HG03442 (cell line): Measurements from ENCODE around the gene MYO15B.

Source experiments
- ATAC-seq: cut with Tn5 transposase; IDR thresholded peaks from one replicate; pipeline ENCODE4 v1.9.1; 2021; ENCODE audit warnings: mild to moderate bottlenecking, moderate library complexity; ENCODE audit not compliant: unreplicated experiment

Gene MYO15B

DNA sequence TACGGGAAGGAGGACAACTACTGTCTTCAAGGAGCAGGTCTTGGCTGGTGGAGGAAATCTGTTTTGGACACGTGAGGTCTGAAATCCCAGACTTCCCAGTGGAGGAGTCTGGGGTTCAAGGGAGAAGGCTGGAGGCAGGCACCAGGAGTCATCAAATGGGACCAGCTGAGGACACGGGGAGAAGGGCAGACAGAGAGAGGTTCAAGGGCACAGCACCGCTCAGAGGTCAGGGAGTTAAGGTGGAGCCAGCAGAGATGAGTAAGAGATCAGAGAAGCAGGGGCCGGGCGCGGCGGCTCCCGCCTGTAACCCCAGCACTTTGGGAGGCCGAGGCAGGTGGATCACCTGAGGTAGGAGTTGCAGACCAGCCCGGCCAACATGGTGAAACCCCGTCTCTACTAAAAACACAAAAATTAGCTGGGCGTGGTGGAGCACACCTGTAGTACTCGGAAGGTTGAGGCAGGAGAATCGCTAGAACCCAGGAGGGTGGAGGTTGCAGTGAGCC is 35.2 kb downstream of the MYO15B start:
- ATAC-seq, result no peak

GRCh38 chr17:75623386-75623785 is 35.8 kb downstream of the MYO15B start:
- ATAC-seq, result no peak

- no peak for ATAC-seq
Observed at GRCh38 chr17:75624021-75624420, 36.4 kb downstream of the MYO15B start.

DNA sequence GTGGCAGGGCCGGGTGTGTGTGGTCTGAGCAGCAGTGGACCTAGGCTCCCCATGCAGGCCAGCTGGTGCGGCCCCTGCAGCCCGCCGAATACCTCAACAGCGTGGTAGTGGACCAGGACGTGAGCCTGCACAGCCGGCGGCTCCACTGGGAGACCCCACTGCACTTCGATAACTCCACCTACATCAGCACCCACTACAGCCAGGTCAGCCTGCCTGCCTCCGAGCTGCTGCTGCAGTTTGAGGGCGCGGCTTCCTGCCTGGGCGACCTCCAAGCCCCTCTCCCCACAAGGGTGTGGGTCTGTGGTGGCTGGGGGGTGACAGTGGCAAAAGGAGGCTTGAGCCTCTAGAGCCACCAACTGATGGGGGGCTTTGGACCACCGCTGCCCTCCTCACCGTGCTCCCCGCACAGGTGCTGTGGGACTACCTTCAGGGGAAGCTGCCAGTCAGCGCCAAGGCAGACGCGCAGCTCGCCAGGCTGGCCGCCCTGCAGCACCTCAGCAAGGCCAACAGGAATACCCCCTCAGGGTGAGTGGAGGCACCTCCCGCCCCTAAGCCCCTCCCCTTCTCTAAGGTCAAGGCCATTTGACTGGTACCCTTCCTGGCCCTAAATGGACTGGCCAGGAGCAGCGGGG is 37.2 kb downstream of the MYO15B start:
- ATAC-seq, result no peak

GRCh38 chr17:75625813-75626486 is 38.4 kb downstream of the MYO15B start:
- no peak for ATAC-seq

- no peak for ATAC-seq
Observed at GRCh38 chr17:75626496-75627038, 39.0 kb downstream of the MYO15B start.

DNA sequence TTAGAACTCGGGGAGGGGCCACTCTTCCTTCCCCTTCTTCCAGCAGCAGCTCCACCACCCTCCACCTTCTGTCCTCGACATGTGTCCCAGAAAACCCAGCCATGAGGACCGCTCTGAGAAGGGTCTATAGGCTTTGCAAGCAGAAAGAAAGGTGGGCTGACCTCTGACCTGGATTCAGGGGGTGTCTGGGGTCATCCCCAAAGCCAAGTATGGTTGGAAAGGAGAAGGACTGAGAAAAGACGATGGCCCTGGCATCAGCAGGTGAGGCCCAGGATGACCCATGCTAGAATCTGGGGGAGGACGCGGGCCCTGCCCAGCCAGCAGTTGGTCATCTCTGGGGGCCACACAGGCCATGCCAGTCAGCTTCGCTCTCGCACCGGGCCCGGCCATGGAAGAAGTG is 39.5 kb downstream of the MYO15B start:
- ATAC-seq, result no peak

DNA sequence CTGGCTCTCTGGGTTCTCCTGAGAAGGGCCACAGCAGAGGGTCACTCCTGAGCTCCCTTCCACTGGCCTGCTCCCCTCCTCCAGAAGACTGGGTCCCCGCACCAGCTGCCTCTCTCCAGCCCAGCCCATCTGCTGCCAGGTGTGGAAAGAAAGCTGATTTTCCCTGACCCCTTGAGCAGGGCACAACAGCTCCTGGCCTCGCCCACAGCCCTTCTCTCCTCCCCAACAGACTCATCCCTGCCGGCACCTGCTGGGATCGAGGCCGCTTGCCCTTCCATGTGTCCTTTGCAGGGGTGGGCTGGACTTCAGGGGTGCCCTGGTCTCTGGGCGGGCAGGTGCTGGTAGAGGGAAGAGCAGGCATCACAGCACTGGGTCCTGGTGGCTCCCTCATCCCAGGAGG is 40.8 kb downstream of the MYO15B start:
- ATAC-seq, result no peak

DNA sequence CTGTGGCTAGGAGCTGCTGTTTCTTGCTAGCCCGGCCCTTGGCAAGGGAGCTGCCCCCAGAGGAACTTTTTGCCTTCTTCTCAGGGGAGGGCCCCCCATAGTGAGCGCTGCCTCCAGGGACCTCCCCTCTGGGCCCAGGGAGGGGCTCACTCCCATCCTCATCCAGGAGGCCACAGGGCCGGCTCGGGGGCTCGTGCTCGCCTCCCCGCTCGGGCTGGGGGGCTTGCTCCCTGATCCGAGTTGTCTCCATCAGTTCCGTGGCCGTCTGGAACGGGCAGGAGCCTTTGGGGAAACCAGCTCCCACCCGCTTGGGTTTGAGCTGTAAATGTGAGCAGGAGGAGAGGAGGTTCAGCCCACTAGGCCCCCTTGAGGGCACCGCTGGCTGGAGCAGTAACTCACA is 41.6 kb downstream of the MYO15B start:
- ATAC-seq, result no peak

- ATAC-seq, result no peak
Observed at GRCh38 chr17:75630071-75630917, 42.7 kb downstream of the MYO15B start.

- ATAC-seq, result no peak
Observed at GRCh38 chr17:75631353-75631752, 43.8 kb downstream of the MYO15B start.

DNA sequence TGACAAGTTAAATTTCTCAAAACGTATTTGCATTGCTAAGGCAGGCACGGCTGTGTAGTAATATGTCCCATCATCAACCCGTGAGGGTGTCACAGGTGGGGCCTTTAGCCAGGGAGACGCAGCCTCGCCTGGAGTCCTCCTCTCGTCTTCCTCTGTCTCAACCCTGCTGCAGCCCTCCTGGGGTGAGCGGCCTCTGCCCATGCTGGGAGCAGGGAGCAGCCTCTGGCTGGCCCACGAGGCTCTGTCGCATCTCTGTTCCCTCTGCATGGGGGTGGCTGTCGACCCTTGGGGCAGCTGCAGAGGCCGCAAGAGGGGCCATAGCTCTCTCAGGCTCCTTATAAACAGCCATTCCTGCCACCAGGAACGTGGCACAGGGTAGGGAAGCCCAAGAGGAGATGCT is 44.8 kb downstream of the MYO15B start:
- no peak for ATAC-seq

GRCh38 chr17:75632863-75633485 is 45.4 kb downstream of the MYO15B start, which contains the start of gene SMIM5:
SMIM5 (plus strand) TSS chr17:75633434; CDS start chr17:75640202, 6,768 bp downstream.
- no peak for ATAC-seq

DNA sequence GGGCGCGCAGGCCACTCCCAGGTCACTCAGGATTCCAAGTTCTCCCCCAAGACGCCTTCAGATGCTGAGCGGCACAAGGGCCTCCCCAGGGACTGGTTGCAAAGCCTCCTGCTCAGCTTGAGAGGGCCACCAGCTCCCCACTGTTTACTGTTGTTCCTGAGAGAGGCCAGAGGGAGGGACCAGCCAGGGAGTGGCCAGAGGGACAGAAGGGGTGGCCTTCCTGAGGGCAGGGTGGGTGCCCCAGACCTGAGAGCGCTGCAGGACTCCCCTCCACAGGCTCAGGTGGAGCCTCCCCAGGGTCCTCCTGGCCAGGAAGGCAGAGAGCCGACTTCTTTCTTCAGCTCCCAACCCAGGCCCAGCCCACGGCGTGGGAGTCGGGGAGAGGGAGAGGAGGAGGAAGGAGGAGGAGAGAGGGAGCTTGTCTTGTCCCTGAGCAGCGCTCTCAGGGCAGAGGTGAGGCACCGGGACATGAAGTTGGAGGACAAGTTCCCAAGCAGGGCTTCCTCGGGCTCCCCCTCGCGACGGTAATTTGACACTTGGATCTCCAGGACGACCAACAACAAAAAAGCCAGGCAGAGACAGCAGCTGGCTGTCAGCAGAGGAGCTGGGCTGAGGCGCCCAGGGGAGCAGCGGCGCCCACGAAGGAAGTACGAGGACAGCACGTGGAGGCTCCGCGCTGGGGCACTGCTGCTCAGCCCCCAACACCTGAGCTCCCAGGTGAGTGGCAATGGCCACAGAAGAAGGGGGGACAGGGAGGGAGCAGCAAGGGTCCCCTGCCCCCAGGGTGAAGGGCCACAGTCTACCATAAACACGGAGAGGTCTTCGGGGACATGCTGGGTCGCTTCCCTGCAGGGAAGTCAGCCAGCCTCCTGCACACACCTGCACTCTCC is 46.1 kb downstream of the MYO15B start:
- no peak for ATAC-seq

DNA sequence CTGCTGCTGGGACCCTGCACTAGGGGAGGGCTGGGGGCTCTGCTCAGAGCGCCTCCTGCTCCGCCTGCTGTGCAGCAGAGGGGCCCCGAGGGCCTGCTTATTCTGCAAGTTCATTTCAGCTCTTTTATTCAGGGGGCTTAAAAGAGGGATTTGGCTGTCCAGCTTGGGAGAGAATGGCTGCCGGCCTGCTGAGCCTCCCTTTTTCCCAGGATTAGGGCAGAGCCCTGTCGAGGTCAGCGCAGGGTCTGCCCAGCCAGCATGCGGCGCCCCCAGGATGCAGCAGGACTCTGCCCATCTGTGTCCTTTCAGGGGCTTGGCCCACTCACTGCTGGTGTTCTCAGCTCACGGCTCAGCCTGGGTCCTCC is 46.8 kb downstream of the MYO15B start:
- ATAC-seq, result no peak

DNA sequence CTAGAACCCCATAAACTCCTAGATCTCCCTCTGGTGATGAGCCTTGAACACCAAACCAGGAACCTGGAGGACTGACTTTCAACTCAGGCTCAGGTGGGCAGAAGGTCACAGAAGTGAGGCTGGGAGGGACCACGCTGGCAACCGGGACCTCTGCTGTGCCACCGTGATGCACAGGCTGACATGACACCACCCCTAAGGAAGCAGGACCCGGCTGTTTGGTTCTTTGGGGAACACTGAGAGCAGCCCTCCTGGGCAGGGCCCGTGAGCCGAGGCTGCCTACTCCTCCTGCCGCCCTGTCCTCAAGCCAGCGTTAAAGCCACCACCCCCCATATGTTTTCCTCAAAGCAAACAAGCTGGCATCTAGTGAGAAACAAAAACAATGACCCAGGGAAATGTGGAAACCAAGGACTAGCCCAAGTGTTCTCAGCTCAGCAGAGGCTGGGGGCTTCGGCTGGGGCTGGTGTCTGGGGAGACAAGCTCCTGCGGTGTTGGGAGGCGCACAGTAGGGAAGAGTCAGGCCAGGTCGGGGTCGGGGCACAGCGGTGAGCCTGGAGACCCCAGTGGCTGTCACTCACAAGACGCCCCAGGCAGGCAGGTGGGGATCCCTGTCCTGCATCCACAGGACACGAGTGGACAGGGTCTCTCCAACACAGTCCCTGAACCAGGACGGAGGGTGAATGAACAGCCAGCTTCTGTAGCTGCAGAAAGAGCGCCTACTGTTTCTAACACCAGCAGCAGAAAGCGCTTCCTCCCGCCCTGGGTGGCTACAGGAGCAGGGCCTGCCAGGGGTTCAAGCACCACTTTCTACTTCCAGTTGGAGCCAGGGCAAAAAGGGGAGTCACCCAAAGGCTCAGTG is 47.4 kb downstream of the MYO15B start:
- no peak for ATAC-seq

DNA sequence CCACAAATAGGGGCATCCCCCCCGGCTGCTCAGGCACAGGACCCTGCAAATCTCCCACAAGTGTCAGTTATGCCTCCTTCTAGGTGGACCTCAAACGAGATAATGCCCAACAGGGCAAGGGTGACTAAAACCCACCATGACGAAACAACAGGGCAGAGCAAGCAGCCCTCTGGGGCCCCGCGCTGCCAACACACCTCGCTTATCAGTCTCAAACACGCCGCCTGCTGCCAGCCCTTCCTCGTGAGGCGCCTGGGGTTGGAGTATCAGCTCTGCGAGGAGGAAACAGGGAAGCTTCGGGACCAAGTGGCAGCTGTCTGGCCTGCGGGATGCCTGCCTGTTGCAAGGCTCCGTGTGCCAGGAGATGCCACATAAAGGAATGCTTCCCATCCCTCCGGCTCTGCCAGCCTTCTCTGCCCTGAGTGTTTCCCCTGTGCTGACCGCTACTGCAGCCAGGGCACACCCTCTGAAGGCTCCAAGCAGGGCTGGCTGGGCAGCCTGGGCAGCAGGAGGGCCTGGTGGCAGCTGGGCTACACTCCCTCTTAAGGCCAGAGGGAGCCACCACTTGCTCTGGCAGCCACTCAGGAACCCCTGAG is 48.1 kb downstream of the MYO15B start:
- ATAC-seq, result no peak

DNA sequence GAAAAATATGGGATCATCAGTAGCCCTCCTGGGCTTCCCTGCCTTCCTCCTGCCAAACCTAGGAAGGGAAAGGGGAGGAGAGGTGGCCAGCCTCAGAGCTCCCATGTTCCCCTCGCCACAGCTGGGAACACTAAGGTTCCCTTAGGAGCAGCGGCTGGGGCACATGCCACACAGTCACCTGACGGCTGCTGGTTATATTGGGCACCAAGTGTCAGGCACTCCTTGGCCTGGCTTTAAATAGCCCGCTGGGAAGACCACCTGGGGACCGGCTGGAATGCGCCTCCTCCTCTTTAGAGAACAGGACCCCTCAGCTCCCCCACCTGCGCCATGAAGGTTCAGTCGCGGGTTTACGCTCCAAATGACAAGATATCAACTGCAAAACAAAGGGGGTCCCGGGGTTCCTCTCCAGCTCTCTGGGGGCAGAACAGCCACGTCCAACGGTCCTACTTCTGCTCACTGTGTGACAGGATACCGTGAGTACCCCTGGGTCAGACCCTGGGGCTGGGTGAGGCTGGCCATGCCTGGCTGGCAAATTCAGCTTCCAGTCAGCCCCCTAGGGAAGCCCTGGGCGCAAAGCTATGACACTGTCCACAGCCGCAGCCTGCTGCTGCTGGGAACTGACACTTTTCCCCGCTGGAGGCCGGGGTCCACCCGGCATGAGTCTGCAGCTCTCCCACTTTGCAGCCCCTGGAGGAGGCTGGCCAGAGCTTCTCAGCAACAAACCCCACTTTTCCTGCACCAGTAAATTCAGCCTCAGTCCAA is 49.0 kb downstream of the MYO15B start:
- ATAC-seq, result no peak
